OCI-LY7 (cell line): ENCODE measurements around the gene HVCN1.

Experiments used
- EZH2phosphoT487 ChIP-seq: fragments of 200-600 bp; sonication (generic); IDR thresholded peaks from 2 replicates; pipeline ENCODE4 v1.6.1; 2018; ENCODE audit warnings: low read depth, borderline replicate concordance, mild to moderate bottlenecking, mixed run types, antibody characterized with exemption, low read length, moderate library complexity, mixed read lengths
- TF ChIP-seq, protein P1 (sequence below): fragments of 200-600 bp; sonication (generic); conservative IDR thresholded peaks from 2 replicates; pipeline ENCODE4 v1.5.1; 2014; ENCODE audit warnings: mild to moderate bottlenecking, antibody characterized with exemption, low read length, moderate library complexity, mixed read lengths

DNA sequence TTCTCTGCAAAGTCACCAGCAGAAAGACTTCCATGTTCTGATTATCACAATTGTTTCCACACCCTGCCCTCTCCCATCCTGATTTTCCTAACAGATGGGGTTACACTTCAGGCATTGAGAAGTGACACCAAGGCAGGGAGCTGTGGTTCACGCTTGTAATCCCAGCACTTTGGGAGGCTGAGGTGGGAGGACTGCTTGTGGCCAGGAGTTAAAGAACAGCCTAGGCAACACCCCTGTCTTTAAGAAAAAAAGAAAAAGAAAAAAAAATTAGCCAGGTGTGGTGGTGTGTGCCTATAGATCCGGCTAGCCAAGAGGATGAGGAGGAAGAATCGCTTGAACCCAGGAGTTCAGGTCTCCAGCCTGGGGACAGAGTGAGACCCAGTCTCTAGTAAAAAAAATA is 48.6 kb upstream of the HVCN1 start:
- TF ChIP-seq, protein P1, sequence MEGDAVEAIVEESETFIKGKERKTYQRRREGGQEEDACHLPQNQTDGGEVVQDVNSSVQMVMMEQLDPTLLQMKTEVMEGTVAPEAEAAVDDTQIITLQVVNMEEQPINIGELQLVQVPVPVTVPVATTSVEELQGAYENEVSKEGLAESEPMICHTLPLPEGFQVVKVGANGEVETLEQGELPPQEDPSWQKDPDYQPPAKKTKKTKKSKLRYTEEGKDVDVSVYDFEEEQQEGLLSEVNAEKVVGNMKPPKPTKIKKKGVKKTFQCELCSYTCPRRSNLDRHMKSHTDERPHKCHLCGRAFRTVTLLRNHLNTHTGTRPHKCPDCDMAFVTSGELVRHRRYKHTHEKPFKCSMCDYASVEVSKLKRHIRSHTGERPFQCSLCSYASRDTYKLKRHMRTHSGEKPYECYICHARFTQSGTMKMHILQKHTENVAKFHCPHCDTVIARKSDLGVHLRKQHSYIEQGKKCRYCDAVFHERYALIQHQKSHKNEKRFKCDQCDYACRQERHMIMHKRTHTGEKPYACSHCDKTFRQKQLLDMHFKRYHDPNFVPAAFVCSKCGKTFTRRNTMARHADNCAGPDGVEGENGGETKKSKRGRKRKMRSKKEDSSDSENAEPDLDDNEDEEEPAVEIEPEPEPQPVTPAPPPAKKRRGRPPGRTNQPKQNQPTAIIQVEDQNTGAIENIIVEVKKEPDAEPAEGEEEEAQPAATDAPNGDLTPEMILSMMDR, result no peak
- TF ChIP-seq EZH2phosphoT487, result no peak
